ENCODE results near the gene DST.

DNA sequence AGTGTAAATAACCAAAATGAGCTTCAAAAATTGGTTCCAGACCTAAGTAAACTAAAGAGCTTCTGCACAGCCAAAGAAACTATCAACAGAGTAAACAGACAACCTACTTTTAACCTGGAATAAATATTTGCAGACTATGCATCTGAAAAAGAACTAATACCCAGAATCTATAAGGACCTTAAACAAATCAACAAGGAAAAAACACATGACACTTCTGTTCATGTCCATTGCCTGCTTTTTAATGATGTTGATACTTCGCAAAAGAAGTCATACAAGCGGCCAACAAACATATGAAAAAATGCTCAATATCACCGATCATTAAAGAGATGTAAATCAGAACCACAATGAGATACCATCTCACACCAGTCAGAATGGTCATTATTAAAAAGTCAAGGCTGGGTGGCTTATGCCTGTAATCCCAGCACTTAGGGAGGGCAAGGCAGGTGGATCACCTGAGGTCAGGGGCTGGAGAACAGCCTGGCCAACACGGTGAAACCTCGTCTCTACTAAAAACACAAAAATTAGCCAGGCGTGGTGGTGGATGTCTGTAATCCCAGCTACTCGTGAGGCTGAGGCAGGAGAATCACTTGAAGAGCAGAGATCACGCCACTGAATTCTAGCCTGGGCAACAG lies 42.5 kb upstream of the DST start:
- TF ChIP-seq, protein P1, sequence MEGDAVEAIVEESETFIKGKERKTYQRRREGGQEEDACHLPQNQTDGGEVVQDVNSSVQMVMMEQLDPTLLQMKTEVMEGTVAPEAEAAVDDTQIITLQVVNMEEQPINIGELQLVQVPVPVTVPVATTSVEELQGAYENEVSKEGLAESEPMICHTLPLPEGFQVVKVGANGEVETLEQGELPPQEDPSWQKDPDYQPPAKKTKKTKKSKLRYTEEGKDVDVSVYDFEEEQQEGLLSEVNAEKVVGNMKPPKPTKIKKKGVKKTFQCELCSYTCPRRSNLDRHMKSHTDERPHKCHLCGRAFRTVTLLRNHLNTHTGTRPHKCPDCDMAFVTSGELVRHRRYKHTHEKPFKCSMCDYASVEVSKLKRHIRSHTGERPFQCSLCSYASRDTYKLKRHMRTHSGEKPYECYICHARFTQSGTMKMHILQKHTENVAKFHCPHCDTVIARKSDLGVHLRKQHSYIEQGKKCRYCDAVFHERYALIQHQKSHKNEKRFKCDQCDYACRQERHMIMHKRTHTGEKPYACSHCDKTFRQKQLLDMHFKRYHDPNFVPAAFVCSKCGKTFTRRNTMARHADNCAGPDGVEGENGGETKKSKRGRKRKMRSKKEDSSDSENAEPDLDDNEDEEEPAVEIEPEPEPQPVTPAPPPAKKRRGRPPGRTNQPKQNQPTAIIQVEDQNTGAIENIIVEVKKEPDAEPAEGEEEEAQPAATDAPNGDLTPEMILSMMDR (IDR thresholded peaks at IDR 0.05; ENCODE audit: insufficient read depth, low read depth, low read length) = no peak
- no peak for TF ChIP-seq EZH2 (IDR thresholded peaks at IDR 0.05; ENCODE audit: insufficient read depth, low read length)

All from astrocyte (in vitro differentiated cells and primary cell).